ENCODE data around the gene SLC8A3. TPM values are rescaled to one million over a fixed set of nuclear protein-coding genes. Genes with fewer than 3 reads are reported as not detected.

The SLC8A3 gene
- total and polyA plus RNA-seq, 2 of the 13 experiments (the other 11 are each of a cell fraction or from before 2014, with no cell fraction given), result 0.01 to 0.02 TPM

- 0 out of 2 replicates have a peak, but pooled peaks have one; percentile 61 for TF ChIP-seq CENPT (CRISPR knock-in tag; IDR thresholded peaks at IDR 0.05; ENCODE audit: low read depth)
- TF ChIP-seq SUZ12 (IDR thresholded peaks at IDR 0.05; ENCODE audit: low read depth, low read length), result no peak
- TF ChIP-seq BRF2 (CRISPR knock-in tag; IDR thresholded peaks at IDR 0.05), result no peak
- TF ChIP-seq BCL6 (CRISPR knock-in tag; IDR thresholded peaks at IDR 0.05), result peak; percentile 49
- TF ChIP-seq ZBTB4 (CRISPR knock-in tag; IDR thresholded peaks at IDR 0.05; ENCODE audit: borderline replicate concordance), result peak; percentile 46; the same call in 1 of the 2 replicates
- peak; percentile 83 for TF ChIP-seq DMAP1 (CRISPR knock-in tag; IDR thresholded peaks at IDR 0.05)
- peak; percentile 92; the same call in 1 of the 2 replicates for TF ChIP-seq NFKB2 (CRISPR knock-in tag; IDR thresholded peaks at IDR 0.05; ENCODE audit: borderline replicate concordance)
- TF ChIP-seq XRCC5 (optimal IDR thresholded peaks at IDR 0.05; ENCODE audit: low read length), result peak; percentile 42
- peak; percentile 54; the same call in 1 of the 2 replicates for TF ChIP-seq ZNF335 (CRISPR knock-in tag; IDR thresholded peaks at IDR 0.05)
- TF ChIP-seq ZBTB10 (CRISPR knock-in tag; IDR thresholded peaks at IDR 0.05; ENCODE audit: borderline replicate concordance), result no peak; the same call in 1 of the 2 replicates
- peak; percentile 48; the same call in 1 of the 2 replicates for TF ChIP-seq ZNF44 (CRISPR knock-in tag; IDR thresholded peaks at IDR 0.05)
- peak; percentile 72; the same call in 1 of the 2 replicates for TF ChIP-seq ESRRA (CRISPR knock-in tag; IDR thresholded peaks at IDR 0.05; ENCODE audit: low read depth)
- no peak for TF ChIP-seq ZNF282 (IDR thresholded peaks at IDR 0.05; ENCODE audit: partially characterized antibody)
- TF ChIP-seq SP1 (IDR thresholded peaks at IDR 0.05), result no peak
- TF ChIP-seq SP1 (CRISPR knock-in tag; IDR thresholded peaks at IDR 0.05), result no peak; the same call in 1 of the 2 replicates
- TF ChIP-seq U2AF1 (optimal IDR thresholded peaks at IDR 0.05; ENCODE audit: low read depth, low read length), result peak; percentile 66
- peak; percentile 100 for TF ChIP-seq ZNF687 (CRISPR knock-in tag; IDR thresholded peaks at IDR 0.05)
- no peak for TF ChIP-seq ZNF484 (CRISPR knock-in tag; IDR thresholded peaks at IDR 0.05; ENCODE audit: borderline replicate concordance, low read depth)
- no peak for TF ChIP-seq CEBPB (IDR thresholded peaks at IDR 0.05; ENCODE audit: borderline replicate concordance, low read depth, low read length)
Observed at GRCh38 chr14:70045844-70046535, 142.8 kb downstream of the SLC8A3 start (continued).
